Psoas muscle (tissue), 8 donors: ENCODE measurements around the gene CHN1. TPM values are rescaled to one million over a fixed set of nuclear protein-coding genes. Genes with fewer than 3 reads are reported as not detected.
A peak's percentile ranks its signal among the peaks of the same experiment; 100 is the strongest.

Source experiments
- ATAC-seq, 4 donors: fragments of 200-7000 bp; cut with Tn5 transposase; one replicate each; pipeline ENCODE4 v1.9.1; 2020; ENCODE audit warnings: moderate library complexity in 3 of 4, mild to moderate bottlenecking in 2 of 4
- DNase-seq, 2 donors: peaks; one replicate each; pipeline ENCODE4 v3.0.0-alpha.2; 2020
- H3K27ac ChIP-seq: fragments of 200-600 bp; one replicate; pipeline ENCODE4 v1.8.0; 2022
- H3K27me3 ChIP-seq, 3 donors: fragments of 200-600 bp in 1 of 3; one replicate each; pipeline versions ENCODE4 v1.6.1 to v1.8.0; 2013 to 2022; ENCODE audit warnings: low read length in 2 of 3, mild to moderate bottlenecking in 2 of 3, moderate library complexity in 1 of 3; ENCODE audit not compliant: insufficient read depth in 3 of 3
- H3K36me3 ChIP-seq, 2 donors: fragments of 200-600 bp in 1 of 2; one replicate each; pipeline versions ENCODE4 v1.6.1 to v1.8.0; 2013 to 2022; ENCODE audit warnings: low read depth in 1 of 2, mild to moderate bottlenecking in 1 of 2, moderate library complexity in 1 of 2; ENCODE audit not compliant: insufficient read depth in 1 of 2
- H3K4me1 ChIP-seq: fragments of 200-600 bp; one replicate; pipeline ENCODE4 v1.8.0; 2022
- H3K4me3 ChIP-seq: fragments of 200-600 bp; one replicate; pipeline ENCODE4 v1.8.0; 2022; ENCODE audit warnings: mild to moderate bottlenecking
- H3K9me3 ChIP-seq: fragments of 200-600 bp; one replicate; pipeline ENCODE4 v1.8.0; 2022
- CTCF ChIP-seq: fragments of 200-600 bp; IDR thresholded peaks from one replicate; pipeline ENCODE4 v1.8.0; 2022; ENCODE audit warnings: antibody characterized with exemption
- WGBS, 3 donors: extraction: QIAGEN DNeasy Blood & Tissue Kit; methylation state at CpG; one replicate each; pipeline versions ENCODE4 v1.1.6 to v1.1.7; 2013; 5-methylcytosine and 5-hydroxymethylcytosine counted together
- intact Hi-C, 2 donors: fragments of 100-400 bp; cut with DNase I; formaldehyde crosslinking; loops; one replicate each; pipeline versions ENCODE4 v1.11.0 to v1.14.2; 2022
- polyA plus RNA-seq, 3 donors: library from polyadenylated mRNA; stranded (reverse); fragments of 200-250 nt; gene quantifications; one replicate each; pipeline ENCODE4 v1.2.3, GENCODE V29; 2013
- total RNA-seq, 4 donors: library from RNA; stranded (reverse); fragmentation: NEBNext Ultra II Directional in 2 of 4; extraction: Animal tissue kit (Norgen Biotek cat#: 25700) in 2 of 4; gene quantifications; one replicate each; pipeline versions ENCODE4 v1.2.1 to v1.2.4, GENCODE V29; 2021 to 2023
- donor health status: healthy with polysubstance abuse.
- donor health status: DM: no; HTN: no; CAD: no; lungs with moderate emphysema.
- donor health status: Bipolar disorder and iron deficiency.
- donor health status: healthy.
- donor health status: DM: yes; HTN: yes; CAD: no.
- donor health status: DM: no; HTN: no; CAD: no.
- donor health status: DM: no; HTN: no; CAD: no.
- donor health status: DM: yes; HTN: yes; CAD: no.

CHN1 gene
- total and polyA plus RNA-seq, 7 donors, result 1.8 to 4.2 (median 2.3) TPM

GRCh38 chr2:175034716-175035115, 29.5 kb upstream of the CHN1 start:
- no peak for ATAC-seq
- intact Hi-C loops, result no loop called here
- Histone ChIP-seq H3K9me3 (no peaks in the 10 kb centered on the region), H3K4me3 (no peak overlapping the region), H3K4me1 (no peaks in the 10 kb centered on the region), H3K27ac (no peak overlapping the region), H3K36me3 (no peaks in the 10 kb centered on the region), H3K27me3 (no peaks in the 10 kb centered on the region)
- TF ChIP-seq CTCF, result no peak
- WGBS, 3 donors, result 91 to 96% (median 95%) methylated on average over 3 of the region's 3 CpGs
- no peak for DNase-seq

GRCh38 chr2:175030380-175031271, 25.4 kb upstream of the CHN1 start:
- Histone ChIP-seq H3K27ac (no peak overlapping the region), H3K4me3 (no peak overlapping the region), H3K36me3 (no peaks in the 10 kb centered on the region), H3K9me3 (no peaks in the 10 kb centered on the region), H3K4me1 (no peaks in the 10 kb centered on the region), H3K27me3 (no peaks in the 10 kb centered on the region)
- TF ChIP-seq CTCF, result peak; percentile 23
- WGBS, 3 donors, result 40 to 76% (median 61%) methylated on average over 4 to 5 of the region's 5 CpGs
- DNase-seq (peak in 1 of 2 donors; percentile 53), ATAC-seq (peak in 3 of 4 donors; percentile 39 to 57 (median 43))
- intact Hi-C loops, result no loop called here

- 43 to 80% (median 53%) methylated on average over 3 of the region's 3 CpGs for WGBS, 3 donors
- Histone ChIP-seq H3K4me1 (no peaks in the 10 kb centered on the region), H3K36me3 (no peaks in the 10 kb centered on the region), H3K27ac (peak overlapping the region; percentile 11), H3K4me3 (peak overlapping the region; percentile 18), H3K9me3 (no peaks in the 10 kb centered on the region), H3K27me3 (no peaks in the 10 kb centered on the region)
- DNase-seq (no peak), ATAC-seq (peak in 3 of 4 donors; percentile 34 to 52 (median 50))
- intact Hi-C loops, result no loop called here
- no peak for TF ChIP-seq CTCF
Observed at GRCh38 chr2:175027755-175028154, 22.6 kb upstream of the CHN1 start.

GRCh38 chr2:175026385-175026784, 21.2 kb upstream of the CHN1 start:
- H3K4me3 ChIP-seq, result no peak overlapping the region
- H3K9me3 ChIP-seq, result no peaks in the 10 kb centered on the region
- intact Hi-C loops, result no loop called here
- ATAC-seq (no peak), DNase-seq (no peak)
- 88 to 94% (median 90%) methylated on average over 2 of the region's 2 CpGs for WGBS, 3 donors
- TF ChIP-seq CTCF, result no peak
- H3K27me3 ChIP-seq, result no peaks in the 10 kb centered on the region
- no peak overlapping the region for H3K27ac ChIP-seq
- H3K36me3 ChIP-seq, result no peaks in the 10 kb centered on the region
- H3K4me1 ChIP-seq, result no peaks in the 10 kb centered on the region
